Measurements from ENCODE around the gene FUZ.

- TF ChIP-seq POLR2A (IDR thresholded peaks at IDR 0.05) (peak; percentile 42 to 81 (median 43)), POLR2AphosphoS5 (IDR thresholded peaks at IDR 0.05) (peak; percentile 92 to 94 (median 94))
Observed at GRCh38 chr19:49850487-49851342, 37.6 kb upstream of the FUZ start, which contains the start of gene PTOV1.
